Caco-2 (cell line): ENCODE data around the gene CACNA1G. TPM values are rescaled to one million over a fixed set of nuclear protein-coding genes. Genes with fewer than 3 reads are reported as not detected.

Experiments
- BruUV-seq: library from RNA; stranded (reverse); fragments of 400-500 nt; replicated peaks from 2 replicates; lab custom pipeline; 2021; lab: Mats Ljungman, UMichigan
- CTCF ChIA-PET: fragments of 300-600 bp; sonication (Branson Sonifier 250); formaldehyde crosslinking; loops from one replicate; lab custom pipeline; 2022; ENCODE audit warnings: antibody characterized with exemption; lab: Charles Lee
- POLR2A ChIA-PET: fragments of 300-600 bp; sonication (Branson Sonifier 250); formaldehyde crosslinking; loops from one replicate; lab custom pipeline; 2022; ENCODE audit warnings: antibody characterized with exemption; lab: Charles Lee
- DNase-seq, 2 experiments: peaks; one replicate each; pipeline versions ENCODE4 v3.0.0 to v3.0.0-alpha.2; 2020 to 2022
- H3K27me3 ChIP-seq: replicated peaks from 2 replicates; pipeline ENCODE4 v1.6.0; 2011; ENCODE audit warnings: low read length; ENCODE audit not compliant: control insufficient read depth, insufficient read depth
- H3K36me3 ChIP-seq: 2 replicates; pipeline ENCODE4 v1.5.1; 2011; ENCODE audit warnings: low read length; ENCODE audit not compliant: control insufficient read depth, insufficient read depth
- H3K4me1 ChIP-seq: fragments of 250-450 bp; sonication (Bioruptor Pico); 2 replicates; pipeline ENCODE4 v1.5.1; 2020; ENCODE audit warnings: mild to moderate bottlenecking
- H3K4me3 ChIP-seq: 2 replicates; pipeline ENCODE4 v1.5.1; 2011; ENCODE audit warnings: low read depth, mild to moderate bottlenecking, control low read depth, low read length
- H3K9me3 ChIP-seq: fragments of 250-450 bp; sonication (Bioruptor Pico); 2 replicates; pipeline ENCODE4 v1.5.1; 2020; ENCODE audit warnings: mild to moderate bottlenecking, moderate library complexity
- H3K27ac Mint-ChIP-seq: one replicate; pipeline ENCODE4 v1.8.0; 2022; ENCODE audit warnings: mixed read lengths; ENCODE audit not compliant: unreplicated experiment
- H3K27me3 Mint-ChIP-seq: one replicate; pipeline ENCODE4 v1.8.0; 2022; ENCODE audit warnings: mixed read lengths; ENCODE audit not compliant: insufficient read depth, unreplicated experiment
- H3K36me3 Mint-ChIP-seq: one replicate; pipeline ENCODE4 v1.8.0; 2022; ENCODE audit warnings: mild to moderate bottlenecking, mixed read lengths; ENCODE audit not compliant: insufficient read depth, unreplicated experiment
- H3K4me1 Mint-ChIP-seq: one replicate; pipeline ENCODE4 v1.8.0; 2022; ENCODE audit warnings: low read depth, mixed read lengths; ENCODE audit not compliant: unreplicated experiment
- H3K4me3 Mint-ChIP-seq: one replicate; pipeline ENCODE4 v1.8.0; 2022; ENCODE audit warnings: mild to moderate bottlenecking, moderate library complexity, mixed read lengths; ENCODE audit not compliant: unreplicated experiment
- H3K9me3 Mint-ChIP-seq: one replicate; pipeline ENCODE4 v1.8.0; 2022; ENCODE audit warnings: mixed read lengths; ENCODE audit not compliant: unreplicated experiment
- intact Hi-C: fragments of 100-400 bp; cut with micrococcal nuclease; formaldehyde crosslinking; loops from one replicate; pipeline ENCODE4 v1.10.0; 2022; ENCODE audit not compliant: unreplicated experiment
- total RNA-seq: library from RNA; stranded (reverse); gene quantifications from 2 replicates; pipeline ENCODE4 v1.2.3, GENCODE V29; 2022
- TF ChIP-seq, protein P1 (sequence below), 2 experiments: fragments of 200-600 bp in 1 of 2; IDR thresholded peaks; 1 replicate in 1 of 2; 2 replicates in 1 of 2; pipeline versions ENCODE4 v1.5.1 to v1.8.0; 2011 to 2022; ENCODE audit warnings: antibody characterized with exemption in 1 of 2, control low read depth in 1 of 2, inconsistent platforms in 1 of 2, low read depth in 1 of 2, low read length in 1 of 2, mild to moderate bottlenecking in 1 of 2, moderate library complexity in 1 of 2; ENCODE audit not compliant: insufficient read depth in 1 of 2, severe bottlenecking in 1 of 2, unreplicated experiment in 1 of 2

CACNA1G gene
- total RNA-seq, 1 experiment from 2014 or later = 1.4 TPM

DNA sequence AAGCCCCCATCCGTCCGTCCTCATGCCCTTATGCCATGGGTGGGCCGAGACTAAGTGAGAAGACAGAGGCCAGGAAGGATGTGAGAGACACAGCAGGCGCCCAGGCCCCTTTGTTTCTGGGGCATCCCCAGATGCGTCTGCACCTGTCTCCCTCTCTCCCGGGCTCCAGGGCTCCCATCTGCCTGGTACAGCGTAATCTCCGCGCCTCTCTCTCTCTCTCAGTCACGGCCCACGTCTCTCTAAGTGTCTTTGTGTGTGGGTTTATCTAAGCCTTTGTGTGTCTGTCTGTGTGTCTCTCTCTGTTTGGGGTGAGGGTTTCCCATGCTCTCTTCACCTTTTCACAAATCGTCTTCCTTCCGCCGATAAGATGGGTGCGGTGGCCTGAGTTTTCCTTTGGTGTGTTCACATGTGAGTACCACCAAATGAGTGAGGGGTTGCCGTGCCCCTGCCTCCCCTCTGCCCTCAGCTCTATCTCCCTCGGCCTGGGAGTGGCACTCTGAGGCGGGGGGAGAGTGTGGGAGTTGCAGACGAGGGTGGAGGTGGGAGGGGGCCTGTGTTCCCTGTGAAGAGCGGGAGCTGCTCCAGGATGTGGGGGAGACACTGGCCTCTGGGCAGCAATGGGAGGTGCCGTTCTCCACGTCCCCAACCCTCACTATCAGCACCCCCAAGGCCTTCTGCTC, 48.3 kb downstream of the CACNA1G start:
- H3K27ac Mint-ChIP-seq = no peak overlapping the region
- H3K27me3 Mint-ChIP-seq = no peaks in the 10 kb centered on the region
- TF ChIP-seq, protein P1, sequence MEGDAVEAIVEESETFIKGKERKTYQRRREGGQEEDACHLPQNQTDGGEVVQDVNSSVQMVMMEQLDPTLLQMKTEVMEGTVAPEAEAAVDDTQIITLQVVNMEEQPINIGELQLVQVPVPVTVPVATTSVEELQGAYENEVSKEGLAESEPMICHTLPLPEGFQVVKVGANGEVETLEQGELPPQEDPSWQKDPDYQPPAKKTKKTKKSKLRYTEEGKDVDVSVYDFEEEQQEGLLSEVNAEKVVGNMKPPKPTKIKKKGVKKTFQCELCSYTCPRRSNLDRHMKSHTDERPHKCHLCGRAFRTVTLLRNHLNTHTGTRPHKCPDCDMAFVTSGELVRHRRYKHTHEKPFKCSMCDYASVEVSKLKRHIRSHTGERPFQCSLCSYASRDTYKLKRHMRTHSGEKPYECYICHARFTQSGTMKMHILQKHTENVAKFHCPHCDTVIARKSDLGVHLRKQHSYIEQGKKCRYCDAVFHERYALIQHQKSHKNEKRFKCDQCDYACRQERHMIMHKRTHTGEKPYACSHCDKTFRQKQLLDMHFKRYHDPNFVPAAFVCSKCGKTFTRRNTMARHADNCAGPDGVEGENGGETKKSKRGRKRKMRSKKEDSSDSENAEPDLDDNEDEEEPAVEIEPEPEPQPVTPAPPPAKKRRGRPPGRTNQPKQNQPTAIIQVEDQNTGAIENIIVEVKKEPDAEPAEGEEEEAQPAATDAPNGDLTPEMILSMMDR (IDR thresholded peaks at IDR 0.05; ENCODE audit: insufficient read depth in 1 of 2, low read depth in 1 of 2, low read length in 1 of 2, severe bottlenecking in 1 of 2, unreplicated experiment in 1 of 2) = no peak
- Histone ChIP-seq H3K4me1 (no peaks in the 10 kb centered on the region), H3K27me3 (no peaks in the 10 kb centered on the region), H3K9me3 (no peaks in the 10 kb centered on the region), H3K4me3 (no peak overlapping the region), H3K36me3 (no peaks in the 10 kb centered on the region)
- no peak overlapping the region for H3K4me3 Mint-ChIP-seq
- no peaks in the 10 kb centered on the region for H3K36me3 Mint-ChIP-seq
- BruUV-seq = no TSS peak
- H3K9me3 Mint-ChIP-seq = no peaks in the 10 kb centered on the region
- DNase-seq = no peak
- ChIA-PET CTCF (interaction anchor here (1.0 to 2.2 kb wide), 3 partner anchors 17 to 67 kb away, joined by 3 to 7 read pairs (median 5); no protein-coding TSS in a partner anchor), POLR2A (no interaction called here)
- no peaks in the 10 kb centered on the region for H3K4me1 Mint-ChIP-seq
- intact Hi-C loops = no loop called here

DNA sequence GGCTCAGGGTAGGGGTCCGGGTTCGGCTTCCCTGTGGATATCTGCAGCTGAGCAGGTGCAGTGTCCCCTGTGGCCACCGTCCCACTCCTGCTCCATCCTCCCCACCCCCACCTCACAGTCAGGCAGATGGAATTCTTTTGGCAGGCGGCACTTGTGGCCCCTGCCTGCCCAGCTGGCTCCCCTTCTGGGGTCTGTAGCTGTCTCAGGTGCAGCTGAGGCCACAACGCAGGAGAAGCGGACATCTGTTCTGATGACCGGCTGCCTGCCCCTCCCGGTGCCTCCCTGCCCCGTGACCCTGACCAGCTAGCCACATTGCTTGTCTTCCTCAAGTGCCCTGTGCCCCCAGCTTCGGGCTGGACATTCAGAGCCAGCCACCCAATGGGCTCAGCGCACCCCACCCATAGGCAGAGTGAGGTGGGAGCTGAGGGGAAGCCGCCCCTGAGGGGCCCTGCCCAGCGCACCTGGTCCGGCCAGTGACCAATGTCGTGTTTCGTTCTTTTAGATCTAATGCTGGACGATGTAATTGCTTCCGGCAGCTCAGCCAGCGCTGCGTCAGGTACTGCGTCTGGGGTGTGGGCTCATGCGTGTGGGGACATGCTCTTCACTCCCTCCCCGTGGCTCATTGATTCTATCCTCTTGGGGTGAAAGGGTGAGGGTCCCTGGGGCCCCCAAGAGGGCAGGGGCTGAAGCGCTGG, 49.0 kb downstream of the CACNA1G start:
- no TSS peak for BruUV-seq
- H3K9me3 Mint-ChIP-seq = no peaks in the 10 kb centered on the region
- Histone ChIP-seq H3K4me1 (no peaks in the 10 kb centered on the region), H3K27me3 (no peaks in the 10 kb centered on the region), H3K36me3 (no peaks in the 10 kb centered on the region), H3K9me3 (no peaks in the 10 kb centered on the region), H3K4me3 (no peak overlapping the region)
- ChIA-PET POLR2A (interaction anchor here (0.5 kb wide), 1 partner anchor 335 kb away, joined by 7 read pairs; no protein-coding TSS in a partner anchor), CTCF (interaction anchor here (0.6 to 2.2 kb wide), 5 partner anchors 16 to 59 kb away, joined by 3 to 7 read pairs (median 5); partner anchors contain the start of gene CACNA1G)
- H3K36me3 Mint-ChIP-seq = no peaks in the 10 kb centered on the region
- intact Hi-C loops = no loop called here
- H3K27ac Mint-ChIP-seq = no peak overlapping the region
- TF ChIP-seq, protein P1 (IDR thresholded peaks at IDR 0.05; ENCODE audit: insufficient read depth in 1 of 2, low read depth in 1 of 2, low read length in 1 of 2, severe bottlenecking in 1 of 2, unreplicated experiment in 1 of 2) = no peak
- H3K4me3 Mint-ChIP-seq = no peak overlapping the region
- H3K4me1 Mint-ChIP-seq = no peaks in the 10 kb centered on the region
- DNase-seq = no peak
- no peaks in the 10 kb centered on the region for H3K27me3 Mint-ChIP-seq

DNA sequence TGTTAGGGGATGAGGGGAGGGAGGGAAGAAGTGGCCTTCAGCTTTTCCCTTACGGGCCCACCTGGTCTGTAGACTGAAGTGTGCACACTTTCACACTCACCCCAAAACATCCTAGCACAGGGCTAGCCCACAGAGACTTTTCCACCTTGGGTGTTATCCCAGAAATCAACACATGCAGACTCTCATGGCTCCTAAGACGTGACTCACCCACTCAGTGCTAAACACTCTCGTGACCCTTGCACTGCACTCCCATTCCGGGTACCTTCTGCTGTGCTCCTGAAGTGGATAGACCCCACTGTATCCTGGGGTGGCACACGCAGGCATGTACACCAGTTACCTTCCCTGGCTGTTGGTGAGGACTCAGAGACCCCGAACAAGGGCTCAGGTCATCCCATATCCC, 51.1 kb downstream of the CACNA1G start:
- Histone ChIP-seq H3K27me3 (no peaks in the 10 kb centered on the region), H3K4me3 (no peak overlapping the region)
- TF ChIP-seq, protein P1 (IDR thresholded peaks at IDR 0.05; ENCODE audit: insufficient read depth in 1 of 2, low read depth in 1 of 2, low read length in 1 of 2, severe bottlenecking in 1 of 2, unreplicated experiment in 1 of 2) = no peak

More for the DNA sequence above, 51.1 kb downstream of the CACNA1G start:
- H3K27ac Mint-ChIP-seq = no peak overlapping the region
- H3K4me1 Mint-ChIP-seq = no peaks in the 10 kb centered on the region
- H3K27me3 Mint-ChIP-seq = no peaks in the 10 kb centered on the region
- POLR2A ChIA-PET = no interaction called here
- no peaks in the 10 kb centered on the region for H3K36me3 Mint-ChIP-seq
- no peaks in the 10 kb centered on the region for H3K9me3 Mint-ChIP-seq
- H3K4me1 ChIP-seq = no peaks in the 10 kb centered on the region
- DNase-seq = no peak
- no peak overlapping the region for H3K4me3 Mint-ChIP-seq
- intact Hi-C loops = no loop called here
- H3K9me3 ChIP-seq = no peaks in the 10 kb centered on the region
- CTCF ChIA-PET = interaction anchor here (0.7 to 1.7 kb wide), 5 partner anchors 14 to 589 kb away, joined by 3 to 8 read pairs (median 6); partner anchors contain the start of gene CACNA1G
- no TSS peak for BruUV-seq
- no peaks in the 10 kb centered on the region for H3K36me3 ChIP-seq
